NCI-H146 (cell line): ENCODE measurements around the gene FBXL22.

Source experiments
- DNase-seq: peaks from one replicate; lab custom pipeline; 2025; lab: John Stamatoyannopoulos, UW

The FBXL22 gene

GRCh38 chr15:63597038-63597790, at the start of gene FBXL22:
FBXL22 (plus strand) TSS chr15:63597387; CDS start chr15:63597393, 6 bp downstream.
- no peak for DNase-seq

GRCh38 chr15:63551400-63551799, 45.8 kb upstream of the FBXL22 start:
- no peak for DNase-seq

- no peak for DNase-seq
Measured at GRCh38 chr15:63553388-63553791, 43.8 kb upstream of the FBXL22 start.

GRCh38 chr15:63554337-63554927, 42.8 kb upstream of the FBXL22 start:
- DNase-seq: no peak

GRCh38 chr15:63555507-63555906, 41.7 kb upstream of the FBXL22 start:
- DNase-seq: no peak

GRCh38 chr15:63556246-63556645, 40.9 kb upstream of the FBXL22 start:
- DNase-seq: no peak

- DNase-seq: no peak
Measured at GRCh38 chr15:63556736-63557135, 40.5 kb upstream of the FBXL22 start.

GRCh38 chr15:63559753-63560152, 37.4 kb upstream of the FBXL22 start:
- DNase-seq: no peak

GRCh38 chr15:63560741-63561448, 36.3 kb upstream of the FBXL22 start:
- no peak for DNase-seq

- peak; percentile 2 for DNase-seq
Measured at GRCh38 chr15:63564093-63564492, 33.1 kb upstream of the FBXL22 start.

GRCh38 chr15:63565536-63566186, 31.5 kb upstream of the FBXL22 start:
- no peak for DNase-seq

- no peak for DNase-seq
Measured at GRCh38 chr15:63572749-63573464, 24.3 kb upstream of the FBXL22 start.

- DNase-seq: no peak
Measured at GRCh38 chr15:63573533-63573932, 23.7 kb upstream of the FBXL22 start.

- no peak for DNase-seq
Measured at GRCh38 chr15:63575312-63575711, 21.9 kb upstream of the FBXL22 start.

- DNase-seq: no peak
Measured at GRCh38 chr15:63576441-63576840, 20.7 kb upstream of the FBXL22 start.

GRCh38 chr15:63582179-63582578, 15.0 kb upstream of the FBXL22 start:
- DNase-seq: no peak

GRCh38 chr15:63582718-63583426, 14.3 kb upstream of the FBXL22 start:
- DNase-seq: no peak

GRCh38 chr15:63586790-63587189, 10.4 kb upstream of the FBXL22 start:
- no peak for DNase-seq

GRCh38 chr15:63587527-63587926, 9.7 kb upstream of the FBXL22 start:
- no peak for DNase-seq

GRCh38 chr15:63588826-63589225, 8.4 kb upstream of the FBXL22 start:
- no peak for DNase-seq
